HG02610 (cell line): Measurements from ENCODE around the gene QRICH2.
A peak's percentile ranks its signal among the peaks of the same experiment; 100 is the strongest.

ENCODE experiments used
- ATAC-seq: cut with Tn5 transposase; IDR thresholded peaks from one replicate; pipeline ENCODE4 v1.9.1; 2021; ENCODE audit warnings: mild to moderate bottlenecking, moderate library complexity; ENCODE audit not compliant: unreplicated experiment

Gene QRICH2

GRCh38 chr17:76279742-76280287, 28.3 kb downstream of the QRICH2 start:
- ATAC-seq, result no peak

DNA sequence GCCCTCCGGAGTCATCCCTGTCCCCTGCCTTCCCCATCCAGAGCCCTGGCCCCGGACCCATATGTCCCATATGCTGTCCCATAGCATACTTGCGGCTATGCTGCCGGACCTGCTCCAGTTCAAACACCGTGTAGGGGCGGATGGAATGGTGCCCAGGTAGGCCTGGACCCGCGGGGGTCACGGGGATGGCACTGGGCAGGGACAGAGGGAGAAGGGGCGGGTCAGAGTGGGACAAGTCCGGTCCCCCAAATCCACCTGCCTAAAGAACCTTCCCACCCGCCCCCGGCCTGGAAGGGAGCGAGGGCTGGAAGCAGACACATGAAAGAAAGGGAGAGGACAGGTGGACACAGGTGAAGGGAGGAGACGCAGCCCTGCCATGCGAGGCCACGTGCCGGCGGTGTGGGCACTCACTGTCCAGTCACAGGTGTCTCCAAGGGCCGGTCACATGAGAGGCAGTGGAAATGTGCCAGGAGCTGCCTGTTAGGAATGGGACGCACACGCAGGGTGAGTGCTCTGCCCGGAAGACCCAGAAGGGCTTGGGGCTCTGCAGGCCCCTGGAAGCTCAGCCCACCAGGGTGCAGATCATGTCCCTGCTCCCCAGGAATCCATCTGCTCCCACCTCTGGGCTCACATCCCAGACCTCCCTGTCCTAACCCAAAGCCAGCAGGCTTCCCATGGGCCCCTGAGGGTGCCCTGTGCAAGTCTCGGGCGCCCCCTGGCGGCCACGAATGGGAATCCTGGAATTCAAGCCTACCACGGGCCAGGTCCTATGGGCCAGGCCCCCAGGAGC, 28.9 kb downstream of the QRICH2 start:
- no peak for ATAC-seq

- ATAC-seq, result no peak
These were observed 29.7 kb downstream of the QRICH2 start for GRCh38 chr17:76278268-76278908.

DNA sequence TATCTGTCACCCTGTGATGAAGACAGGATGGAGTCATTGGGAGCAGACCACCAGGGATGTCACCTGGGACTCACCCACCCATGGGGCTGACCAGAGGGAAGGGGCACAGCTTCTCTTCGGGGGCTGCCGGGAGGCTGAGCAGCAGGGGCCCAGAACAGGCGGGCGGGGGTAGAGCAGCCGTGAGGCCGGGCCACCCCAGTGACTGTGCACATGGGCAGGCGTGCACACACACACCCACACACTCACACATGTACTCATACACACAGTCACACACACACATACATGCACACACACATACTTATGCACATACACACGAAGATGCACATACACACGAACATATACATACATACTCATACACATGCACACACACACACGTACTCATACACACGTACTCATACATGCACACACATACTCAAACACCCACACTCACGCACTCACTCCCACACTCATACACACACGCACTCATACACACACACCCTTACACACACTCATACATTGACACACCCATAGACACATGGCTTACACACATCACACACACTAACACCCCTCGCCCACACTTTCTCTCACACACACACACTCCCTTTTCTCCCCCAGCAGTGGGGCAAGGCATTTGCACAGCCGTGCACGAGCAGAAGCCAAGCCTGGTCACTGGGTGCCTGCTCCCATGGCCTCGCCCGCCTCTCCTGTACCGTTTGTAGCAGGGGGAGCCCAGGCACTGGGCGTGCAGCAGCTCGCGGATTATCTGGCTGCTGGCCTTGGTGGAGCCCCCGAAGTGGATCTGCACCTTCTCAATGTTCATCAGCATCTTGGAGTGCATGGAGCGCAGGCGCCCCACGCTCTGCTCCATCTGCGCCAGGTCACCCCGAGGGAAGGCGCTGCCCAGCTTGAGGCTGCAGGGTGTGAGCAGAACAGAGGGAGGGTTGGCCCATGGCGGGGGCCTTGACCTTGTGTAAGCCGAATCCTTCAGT, 30.5 kb downstream of the QRICH2 start:
- ATAC-seq, result no peak

DNA sequence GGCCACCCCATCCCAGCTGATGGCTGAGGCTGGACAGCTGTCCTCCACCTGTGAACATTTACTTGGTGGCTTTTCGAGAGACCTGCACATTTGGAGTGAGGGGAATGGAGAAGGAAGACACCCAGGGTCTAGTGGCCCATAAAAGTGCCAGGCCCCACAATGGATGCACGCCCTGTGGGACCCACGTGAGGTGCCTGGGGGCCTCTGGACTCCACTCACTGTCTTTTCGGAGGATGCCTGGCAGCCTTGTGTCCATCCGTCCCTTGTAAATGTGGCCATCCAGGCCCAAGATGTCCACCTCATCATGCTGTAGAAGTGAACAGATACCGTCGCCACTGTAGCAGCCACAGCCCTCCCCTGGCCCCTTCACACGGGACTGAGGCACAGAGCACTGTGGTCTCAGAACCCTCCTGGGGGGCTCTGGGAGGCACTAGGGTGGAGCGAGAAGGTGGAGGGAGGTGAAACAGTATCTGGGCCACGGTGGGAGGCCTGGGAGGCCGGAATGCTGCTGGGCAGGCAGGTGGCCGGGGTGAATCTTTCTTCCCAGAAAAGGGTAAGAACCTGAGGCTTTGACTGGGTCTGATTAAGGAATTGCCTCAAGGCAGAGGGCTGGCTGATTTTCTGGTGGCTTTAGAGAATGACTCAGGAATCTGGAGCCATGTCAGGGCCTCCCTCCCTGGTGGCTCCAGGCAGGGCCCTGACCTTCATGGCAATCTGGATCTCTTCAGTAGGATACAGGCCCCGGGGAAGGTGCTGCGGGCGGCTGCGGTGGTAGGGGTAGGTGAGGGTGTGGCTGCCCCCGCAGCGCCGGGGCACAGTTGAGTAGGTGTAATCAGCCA, 31.4 kb downstream of the QRICH2 start:
- ATAC-seq, result no peak

DNA sequence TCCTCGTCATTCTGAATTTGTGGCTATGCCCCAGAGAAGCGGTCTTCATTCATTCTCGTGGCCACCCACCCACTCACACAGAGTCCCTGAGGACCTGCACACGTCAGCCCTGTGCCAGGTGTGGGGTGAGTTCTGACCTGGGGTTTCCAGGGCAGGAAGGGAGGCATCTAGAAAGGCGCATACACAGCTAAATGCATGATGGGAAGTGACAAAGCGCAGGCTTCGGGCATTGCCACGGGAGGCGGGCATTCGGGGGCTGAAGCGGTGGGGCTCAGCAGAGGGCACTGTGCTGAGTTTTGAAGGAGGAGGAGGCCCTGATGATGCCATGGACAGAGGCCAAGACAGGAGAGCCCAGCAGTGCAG, 32.0 kb downstream of the QRICH2 start:
- no peak for ATAC-seq

GRCh38 chr17:76275382-76276068, 32.6 kb downstream of the QRICH2 start:
- no peak for ATAC-seq

- no peak for ATAC-seq
These were observed 33.7 kb downstream of the QRICH2 start for GRCh38 chr17:76274112-76274956.

DNA sequence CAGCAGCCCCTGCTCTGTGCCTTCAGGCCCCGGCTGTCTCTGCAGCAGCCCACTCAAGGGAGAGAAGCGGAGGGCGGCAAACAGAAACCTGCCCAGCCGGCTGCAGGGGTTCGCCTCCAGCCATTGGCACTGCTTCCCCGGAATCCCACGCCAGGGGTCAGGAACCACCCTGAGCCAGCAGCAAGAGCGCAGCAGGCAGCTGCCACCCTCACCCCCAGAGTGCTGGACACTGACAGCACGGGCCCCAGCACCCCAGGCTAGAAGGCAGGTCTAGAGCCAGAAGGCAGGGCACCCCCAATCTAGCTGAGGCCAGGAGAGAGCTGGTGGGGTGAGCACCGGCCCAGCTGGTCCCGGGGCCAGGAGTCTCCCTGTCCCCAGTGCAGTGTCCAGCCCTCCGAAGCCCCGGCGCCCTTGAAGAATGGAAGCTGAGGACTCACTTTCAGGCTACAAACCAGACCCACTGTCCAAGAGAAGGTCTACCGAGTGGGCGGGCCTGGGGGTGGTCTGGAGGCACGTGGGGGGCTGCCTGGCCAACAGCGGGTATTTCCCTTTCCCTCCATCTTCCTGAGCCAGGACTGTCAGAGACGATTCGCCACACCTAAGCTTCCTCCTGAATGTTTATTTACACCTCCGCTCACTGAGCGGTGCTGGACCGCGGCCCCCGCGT, 34.5 kb downstream of the QRICH2 start:
- ATAC-seq, result no peak

- ATAC-seq, result peak; percentile 5
These were observed 35.3 kb downstream of the QRICH2 start for GRCh38 chr17:76272541-76273444.

- peak; percentile 47 for ATAC-seq
These were observed 36.2 kb downstream of the QRICH2 start for GRCh38 chr17:76271669-76272540.

- no peak for ATAC-seq
These were observed 37.1 kb downstream of the QRICH2 start for GRCh38 chr17:76270770-76271668.

GRCh38 chr17:76270127-76270592, 37.9 kb downstream of the QRICH2 start:
- no peak for ATAC-seq

DNA sequence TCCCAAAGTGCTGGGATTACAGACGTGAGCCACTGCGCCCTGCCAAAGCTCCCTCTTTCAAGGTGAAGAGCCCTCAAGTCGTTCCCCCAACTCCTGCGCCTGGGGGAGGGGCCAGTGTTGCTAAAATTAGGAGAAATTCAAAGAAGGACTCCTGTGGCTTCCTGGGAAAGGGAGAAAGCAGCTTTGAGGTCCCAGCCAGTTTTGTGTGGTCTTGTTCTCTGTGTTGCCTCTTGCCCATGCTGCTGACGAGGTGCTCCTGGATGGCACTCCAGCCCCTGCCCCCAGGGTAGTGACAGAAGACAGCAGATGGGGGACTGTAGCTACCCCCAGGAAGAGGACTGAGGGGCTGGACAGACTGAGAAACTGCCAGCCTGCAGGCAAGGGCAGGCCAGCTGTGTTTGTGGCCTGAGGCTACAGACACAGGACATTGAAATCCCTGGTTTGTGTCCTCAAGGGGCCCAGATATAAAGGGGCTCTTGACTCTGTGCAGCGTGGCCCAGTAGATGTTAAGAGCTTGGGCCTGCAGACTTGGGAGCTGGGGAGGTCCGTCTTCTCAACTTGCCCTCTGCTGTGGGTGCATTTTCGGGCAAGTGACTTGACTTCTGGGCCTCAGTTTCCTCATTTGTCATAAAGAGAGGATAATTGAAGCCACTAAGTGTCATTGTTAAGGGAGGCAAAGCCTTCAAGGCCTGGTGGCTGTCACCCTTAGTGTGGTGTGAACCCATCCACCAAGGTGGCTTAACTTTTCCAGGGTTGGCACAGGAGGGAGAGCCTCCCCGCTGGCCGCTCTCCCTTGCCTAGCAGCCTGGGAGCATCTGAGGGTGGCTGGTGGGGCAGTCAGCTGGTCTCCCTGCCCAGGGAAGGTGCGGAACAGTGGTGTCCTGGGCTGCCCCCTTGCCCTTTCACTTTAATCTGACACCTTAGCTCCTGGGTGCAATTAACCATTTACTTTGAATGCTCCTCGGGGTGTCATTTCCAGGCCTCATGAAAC, 38.8 kb downstream of the QRICH2 start:
- no peak for ATAC-seq
